GM04503 (cell line): Measurements from ENCODE around the gene VHLL.
"Not testable (repeated sequence)": the region's sequence is repeated elsewhere in the genome, so short reads cannot be mapped to it uniquely, and the experiment has no call there.

Experiments
- DNase-seq: peaks from one replicate; pipeline ENCODE4 v3.0.0-alpha.2; 2012; ENCODE audit warnings: low read depth

VHLL gene

DNA sequence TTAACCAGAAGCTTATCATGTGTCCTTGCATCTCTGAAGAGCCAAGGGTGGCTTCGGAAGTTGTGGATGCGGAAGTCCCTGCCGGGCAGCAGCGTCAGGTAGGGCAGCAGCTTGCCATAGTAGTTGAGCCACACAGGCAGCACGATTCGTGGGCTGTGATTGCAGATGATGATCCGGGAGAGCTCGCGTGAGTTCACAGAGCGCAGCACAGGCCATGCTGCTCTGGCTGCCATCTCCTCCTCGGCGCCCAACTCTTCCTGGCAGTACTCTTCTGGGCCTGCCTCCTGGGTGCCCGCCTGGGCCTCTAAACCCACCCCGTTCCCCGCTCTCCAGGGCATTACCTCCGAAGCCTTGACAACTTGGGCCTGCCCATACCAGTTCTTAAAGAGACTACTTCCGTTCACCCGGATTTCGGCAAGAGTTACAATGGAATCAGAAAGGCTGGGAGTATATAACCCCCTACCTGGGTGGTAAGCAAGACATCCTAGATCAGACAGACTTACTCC is at the start of gene VHLL:
VHLL (minus strand) TSS at position 456 of the 506 bp plus-strand sequence; CDS start at position 338, 118 bp downstream.
- DNase-seq = no peak

DNA sequence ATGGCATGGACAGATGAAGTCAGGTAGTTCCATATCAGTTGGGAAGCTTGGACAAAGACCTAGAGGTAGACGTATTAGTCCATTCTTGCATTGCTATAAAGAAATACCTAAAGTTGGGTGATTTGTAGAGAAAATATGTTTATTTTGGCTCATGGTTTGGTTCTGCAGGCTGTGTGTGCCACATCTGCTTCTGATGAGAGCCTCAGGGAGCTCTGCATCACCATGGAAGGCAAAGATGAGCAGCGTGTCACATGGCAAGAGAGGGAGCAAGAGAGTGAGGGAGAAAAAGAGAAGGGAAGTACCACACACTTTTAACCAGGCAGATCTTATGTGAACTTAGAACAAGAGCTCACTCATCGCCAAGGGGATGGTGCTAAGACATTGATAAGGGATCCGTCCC is 48.2 kb upstream of the VHLL start:
- peak; percentile 55 for DNase-seq

DNA sequence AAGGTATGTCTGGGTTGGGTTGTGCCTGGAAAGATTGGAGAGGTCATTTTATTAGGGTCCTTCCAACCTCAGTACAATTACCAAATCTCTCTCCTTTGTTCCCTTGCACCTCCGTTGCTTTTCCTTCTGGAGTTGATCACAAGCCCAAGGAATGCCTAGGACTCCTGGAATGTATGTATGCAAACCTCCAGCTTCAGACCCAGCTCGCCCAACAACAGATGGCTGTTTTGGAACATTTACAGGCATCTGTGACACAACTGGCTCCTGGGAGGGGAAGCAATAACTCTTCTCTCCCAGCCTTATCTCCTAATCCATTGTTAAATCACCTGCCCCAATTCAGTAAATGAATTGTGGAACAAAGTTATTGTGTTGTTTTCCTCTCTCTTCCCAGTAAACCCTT is 47.5 kb upstream of the VHLL start:
- DNase-seq = peak; percentile 57

DNA sequence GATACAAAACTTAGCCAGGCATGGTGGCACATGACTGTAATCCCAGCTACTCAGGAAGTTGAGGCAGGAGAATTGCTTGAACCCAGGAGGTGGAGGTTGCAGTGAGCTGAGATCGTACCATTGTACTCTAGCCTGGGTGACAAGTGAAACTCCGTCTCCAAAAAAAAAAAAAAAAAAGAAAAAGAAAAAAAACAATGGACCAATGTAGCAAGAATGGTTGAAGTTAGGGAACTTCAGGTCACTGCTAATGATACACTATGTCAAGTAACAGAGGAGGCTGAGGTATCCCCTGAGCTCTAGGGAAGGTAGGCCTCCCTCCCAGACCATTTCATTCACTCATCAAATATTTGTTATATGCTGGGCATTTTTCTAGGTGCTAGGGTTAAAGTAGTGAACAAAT is 46.9 kb upstream of the VHLL start:
- DNase-seq = not testable (repeated sequence)

DNA sequence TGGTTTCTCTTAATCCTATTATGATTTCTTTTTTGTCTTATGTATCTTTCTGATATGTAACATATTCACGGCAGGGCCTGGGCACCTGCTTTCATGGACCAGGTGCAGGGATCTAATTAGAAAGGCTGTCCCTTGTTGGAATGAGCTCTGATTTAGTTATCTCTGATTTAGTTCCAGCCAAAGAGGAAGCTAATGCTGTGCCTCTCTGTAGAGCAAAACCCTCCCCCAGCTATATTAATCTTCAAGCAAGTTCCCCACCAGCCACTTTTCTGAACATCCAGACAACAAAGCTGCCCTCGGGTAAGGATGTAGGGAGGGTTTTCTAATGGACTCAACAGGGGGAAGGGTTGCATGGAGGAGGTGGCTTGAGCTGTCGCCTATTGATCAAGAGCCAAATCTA is 45.3 kb upstream of the VHLL start:
- DNase-seq = no peak

DNA sequence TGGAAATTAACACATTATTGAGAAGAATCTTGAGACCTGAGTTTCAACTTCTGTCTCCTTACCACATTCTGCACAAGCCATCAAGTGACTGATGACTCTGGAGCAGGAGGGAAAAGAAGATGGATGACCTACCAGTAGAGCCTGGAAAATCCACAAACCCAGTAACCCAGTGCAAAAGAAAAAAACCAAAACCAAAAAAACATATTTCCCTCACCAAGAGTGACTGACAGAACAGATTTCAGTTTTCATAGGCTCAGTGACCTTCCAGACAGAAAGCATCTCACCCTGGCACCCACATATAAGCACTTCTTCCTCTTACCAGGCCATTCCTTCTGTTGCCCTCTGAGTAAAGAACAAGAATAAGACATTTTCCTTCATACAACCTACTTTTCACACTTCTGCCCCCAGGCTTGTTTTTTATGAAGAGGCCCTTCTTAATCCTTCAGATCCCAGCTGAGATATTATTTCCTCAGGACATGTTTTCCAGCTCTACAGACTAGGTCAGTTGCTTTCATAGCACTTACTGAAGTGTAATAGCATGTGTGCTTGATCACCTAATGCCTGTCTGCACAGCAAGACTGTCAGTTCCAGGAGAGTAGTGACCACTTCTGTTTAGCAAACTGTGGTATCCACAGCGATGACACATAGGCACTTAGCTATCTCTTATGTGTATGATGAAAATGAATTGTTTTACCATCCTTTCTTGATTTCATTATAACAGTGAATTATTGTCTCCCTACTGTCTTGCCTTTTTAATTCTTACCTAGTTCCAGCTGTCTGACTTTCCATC is 43.3 kb upstream of the VHLL start:
- no peak for DNase-seq

DNA sequence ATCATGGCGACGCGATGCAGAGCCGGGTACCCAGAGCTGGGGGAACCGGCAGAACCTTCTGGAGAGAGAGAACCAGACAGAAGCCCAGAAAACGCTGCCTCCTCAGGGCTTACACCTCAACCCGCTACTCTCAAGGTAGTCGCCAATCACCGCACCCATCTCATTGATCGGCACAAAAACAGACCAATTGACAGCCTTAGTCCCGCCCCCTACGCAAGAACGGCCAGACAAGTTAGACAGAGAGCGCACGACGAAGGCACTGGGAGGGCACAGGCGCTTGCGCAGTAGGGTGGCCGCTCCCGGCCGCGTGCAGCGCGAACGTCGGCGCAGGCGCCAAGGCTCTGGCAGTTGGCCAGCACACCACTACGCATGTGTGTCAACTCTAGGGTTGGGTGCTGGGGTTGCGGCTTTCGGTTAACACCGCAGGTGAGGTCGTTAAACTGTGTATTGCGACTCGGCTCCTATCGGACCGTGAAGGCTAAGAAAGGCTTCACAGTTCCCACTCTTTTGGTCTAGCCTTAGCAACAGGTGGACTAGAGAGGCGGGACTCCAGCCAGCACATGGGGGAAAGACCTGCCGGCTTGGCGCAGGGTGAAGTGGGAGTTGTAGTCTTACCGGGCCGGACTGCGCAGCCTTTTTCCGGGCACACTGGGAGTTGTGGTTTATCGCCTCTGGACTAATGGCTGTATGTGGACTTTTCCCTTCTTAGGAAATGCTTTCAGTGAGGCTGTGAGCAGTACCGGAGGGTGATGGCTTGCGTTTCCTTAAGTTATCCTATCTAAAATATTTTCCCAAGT is 39.3 kb upstream of the VHLL start, which contains the start of the genes CCT3 and TSACC:
CCT3 (minus strand) TSS at position 113 of the 797 bp plus-strand sequence; CDS start at position 5, 108 bp downstream.
TSACC (plus strand) TSS at position 347 of the 797 bp plus-strand sequence. CDS start 1,232 bp downstream, outside the sequence.
- DNase-seq = peak; percentile 99

DNA sequence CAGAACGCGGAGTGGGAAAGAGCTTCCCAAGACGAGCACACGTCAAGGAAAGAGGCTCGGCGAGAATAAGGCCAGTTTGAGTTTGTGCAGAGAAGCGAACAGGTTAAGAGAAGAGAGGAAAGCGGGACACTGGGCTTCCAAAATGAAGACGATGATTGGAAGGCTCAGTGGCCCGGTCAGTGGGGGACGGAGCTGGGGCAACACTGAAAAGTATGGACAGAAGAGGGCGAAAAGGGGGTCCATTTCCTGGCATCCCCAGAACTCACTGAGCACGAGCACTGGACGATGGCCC is 38.7 kb upstream of the VHLL start:
- no peak for DNase-seq

DNA sequence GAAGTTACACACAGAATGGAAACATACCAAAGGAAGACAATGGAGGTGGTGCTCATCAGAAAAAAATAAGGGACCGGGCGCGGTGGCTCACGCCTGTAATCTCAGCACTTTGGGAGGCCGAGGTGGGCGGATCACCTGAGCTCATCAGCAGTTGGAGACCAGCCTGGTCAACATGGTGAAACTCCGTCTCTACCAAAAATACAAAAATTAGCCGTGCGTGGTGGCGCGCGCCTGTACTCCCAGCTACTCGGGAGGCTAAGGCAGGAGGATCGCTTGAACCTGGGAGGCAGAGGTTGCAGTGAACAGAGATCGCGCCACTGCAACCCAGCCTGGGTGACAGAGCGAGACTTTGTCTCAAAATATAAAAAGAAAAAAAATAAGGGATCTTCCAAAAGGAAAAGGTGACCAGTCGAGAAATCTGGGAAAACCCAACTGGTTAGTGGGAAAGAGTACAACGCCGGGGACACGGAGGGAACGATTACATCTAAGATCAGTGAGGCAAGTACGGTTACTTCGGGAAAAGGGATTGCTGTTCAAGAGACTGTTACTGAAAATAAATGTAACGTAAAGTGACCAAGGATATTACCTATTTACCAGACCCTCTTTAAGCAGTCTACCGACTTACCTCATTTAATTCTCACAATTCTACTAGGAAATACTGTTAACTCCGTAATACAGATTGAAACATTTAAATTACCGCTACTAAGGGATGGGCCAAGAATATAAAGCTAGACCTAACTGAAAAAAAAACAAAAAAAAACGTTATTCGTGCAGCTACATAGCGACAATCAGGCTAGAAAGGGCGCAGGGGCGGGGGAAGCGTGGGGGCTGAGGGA is 38.2 kb upstream of the VHLL start:
- DNase-seq = no peak

DNA sequence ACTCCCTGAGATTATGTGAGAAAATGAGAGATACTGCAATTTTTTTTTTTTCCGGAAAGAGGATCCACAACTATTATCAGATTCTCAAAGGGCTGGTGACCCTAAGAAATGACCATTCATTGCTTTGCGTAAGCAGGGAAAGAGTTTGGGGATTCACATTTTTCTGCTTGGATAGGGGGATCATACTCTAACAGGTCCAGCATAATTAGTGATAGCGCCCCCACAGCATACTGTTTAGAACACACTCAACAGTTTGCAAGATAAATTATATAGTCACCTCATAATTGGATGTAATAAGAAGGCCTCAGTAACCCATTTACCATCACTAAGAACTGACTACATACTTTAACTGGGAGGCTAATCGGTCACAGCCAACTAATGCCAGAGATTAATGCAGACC is 37.1 kb upstream of the VHLL start:
- no peak for DNase-seq

DNA sequence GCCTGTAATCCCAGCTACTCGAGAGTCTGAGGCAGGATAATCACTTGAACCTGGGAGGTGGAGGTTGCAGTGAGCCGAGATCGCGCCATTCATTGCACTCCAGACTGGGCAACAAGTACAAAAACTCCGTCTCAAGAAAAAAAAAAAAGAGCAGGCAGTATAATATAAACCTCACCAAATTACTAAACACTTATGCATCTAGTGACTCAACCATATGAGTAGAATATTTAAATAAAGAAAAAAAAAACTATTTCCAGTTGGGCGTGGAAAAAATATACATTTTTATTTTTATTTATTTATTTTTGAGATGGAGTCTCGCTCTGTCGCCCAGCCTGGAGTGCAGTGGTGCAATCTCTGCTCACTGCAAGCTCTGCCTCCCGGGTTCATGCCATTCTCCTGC is 24.1 kb upstream of the VHLL start:
- not testable (repeated sequence) for DNase-seq

DNA sequence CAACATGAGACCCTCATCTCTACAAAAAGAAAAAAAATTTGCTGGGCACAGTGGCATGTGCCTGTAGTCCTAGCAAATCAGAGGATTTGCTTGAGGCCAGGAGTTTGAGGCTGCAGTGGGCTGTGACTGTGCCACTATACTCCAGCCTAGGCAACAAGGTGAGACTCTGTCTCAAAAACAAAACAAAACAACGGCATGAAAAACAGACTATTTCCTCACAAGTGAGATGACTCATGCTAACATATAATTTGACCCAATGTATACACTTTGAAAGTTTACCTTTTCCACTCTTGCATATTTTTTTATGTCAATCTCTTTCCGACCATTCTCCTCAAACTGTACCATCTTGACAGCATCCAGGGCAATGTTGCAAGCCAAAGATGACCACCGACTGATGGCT is 21.5 kb upstream of the VHLL start:
- DNase-seq = no peak

DNA sequence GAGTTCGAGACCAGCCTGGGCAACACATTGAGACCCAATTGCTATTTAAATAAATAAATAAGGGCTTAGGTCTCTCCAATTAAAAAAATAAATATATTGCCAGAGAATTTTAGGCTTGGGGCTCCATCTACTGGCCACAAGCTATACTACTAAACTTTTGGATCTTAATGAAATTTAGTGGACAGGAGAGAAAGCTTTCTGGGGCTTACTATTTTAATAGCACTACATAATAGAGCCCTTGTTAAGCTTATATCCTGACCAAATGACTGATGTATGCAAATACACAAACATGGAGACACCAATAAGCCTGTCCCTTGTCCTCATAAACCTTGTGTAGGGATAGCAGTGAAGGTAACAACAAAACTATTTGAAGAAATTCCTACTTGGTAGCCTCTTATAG is 20.6 kb upstream of the VHLL start:
- no peak for DNase-seq

DNA sequence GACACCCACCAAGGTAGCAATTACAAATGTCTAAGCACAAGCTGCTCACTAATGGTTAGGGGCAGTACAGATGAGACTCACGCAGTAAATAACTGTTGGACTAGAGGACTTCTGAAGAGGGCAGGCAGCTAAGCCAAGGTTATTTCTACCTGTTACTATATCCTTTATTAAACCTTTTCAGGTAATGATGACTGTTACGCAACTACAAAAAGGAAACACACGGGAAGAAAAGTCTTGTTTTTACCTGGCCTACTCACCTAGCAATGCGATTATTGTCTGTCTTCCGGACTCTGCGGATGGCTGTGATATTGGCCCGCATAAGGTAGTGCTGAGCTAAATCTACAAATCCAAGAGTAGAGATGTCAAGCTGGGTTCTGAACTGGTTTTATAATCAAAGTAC is 17.8 kb upstream of the VHLL start:
- no peak for DNase-seq

DNA sequence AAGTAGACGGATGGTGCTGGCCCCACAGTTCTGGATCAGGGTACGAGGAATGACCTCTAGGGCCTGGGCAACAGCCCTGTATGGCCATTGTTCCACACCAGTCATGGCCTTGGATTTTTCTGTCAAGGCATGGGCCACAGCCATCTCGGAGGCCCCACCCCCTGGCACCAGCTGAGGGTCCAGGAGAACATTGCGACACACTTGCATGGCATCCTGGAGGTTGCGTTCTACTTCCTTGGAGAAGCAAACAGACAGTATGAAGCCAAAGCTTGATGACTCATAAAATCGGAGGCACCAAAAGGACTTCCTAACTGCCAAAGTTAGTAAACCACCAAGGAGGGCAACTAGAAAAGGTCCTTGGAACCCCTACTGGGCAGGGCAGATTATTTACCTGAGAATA is 11.9 kb upstream of the VHLL start:
- no peak for DNase-seq

DNA sequence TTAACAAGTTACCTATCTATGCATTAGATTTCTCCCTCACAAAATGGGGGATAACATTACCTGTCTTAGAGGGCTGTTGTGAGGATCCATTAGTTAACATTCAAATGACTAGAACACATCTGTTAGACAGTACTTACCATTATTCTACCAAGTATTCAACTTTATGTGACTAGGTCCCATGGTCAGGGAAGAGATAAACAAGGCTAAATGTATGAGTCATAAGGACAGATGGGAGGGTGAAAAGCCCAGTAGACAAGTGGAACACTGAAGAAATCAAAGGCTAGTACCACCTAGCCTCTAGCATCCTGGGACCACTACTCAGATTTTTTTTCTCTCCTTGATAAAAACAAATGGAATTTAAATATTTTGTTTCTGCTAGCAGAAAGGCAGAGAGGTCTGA is 9.0 kb upstream of the VHLL start:
- DNase-seq = no peak

DNA sequence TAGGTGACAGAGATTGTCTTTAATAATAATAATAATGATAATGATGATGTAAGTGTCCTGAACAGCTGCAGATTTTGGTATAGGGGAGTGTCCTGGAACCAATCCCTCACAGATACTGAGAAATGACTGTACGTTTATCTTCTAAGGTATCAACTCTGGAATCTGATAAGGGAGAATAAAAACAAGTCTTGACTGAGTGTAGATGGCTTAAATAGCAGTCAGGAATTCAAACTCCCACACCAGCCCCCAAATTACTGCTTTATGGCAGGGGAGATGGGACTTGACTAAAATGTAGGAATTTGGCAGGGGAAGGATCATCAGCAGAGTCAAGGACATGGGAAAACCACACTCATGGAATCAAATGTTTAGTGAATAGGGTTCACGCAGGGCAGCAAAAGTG is 6.1 kb upstream of the VHLL start:
- no peak for DNase-seq

DNA sequence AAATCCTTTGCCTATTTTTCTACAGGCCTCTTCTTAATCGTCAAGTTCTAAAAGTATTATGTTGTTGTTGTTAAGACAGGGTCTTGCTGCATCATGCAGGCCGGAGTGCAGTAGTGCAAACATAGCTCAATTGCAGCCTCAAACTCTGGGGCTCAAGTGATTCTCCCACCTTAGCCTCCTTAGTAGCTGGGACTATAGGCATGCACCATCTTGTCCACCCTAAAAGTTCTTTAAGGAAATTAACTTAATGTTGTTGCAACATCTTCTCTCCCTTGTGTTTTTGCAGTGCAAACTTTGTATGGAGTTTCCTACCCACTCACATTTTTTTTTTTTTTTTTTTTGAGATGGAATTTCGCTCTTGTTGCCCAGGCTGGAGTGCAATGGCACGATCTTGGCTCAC is 4.1 kb upstream of the VHLL start:
- no peak for DNase-seq

DNA sequence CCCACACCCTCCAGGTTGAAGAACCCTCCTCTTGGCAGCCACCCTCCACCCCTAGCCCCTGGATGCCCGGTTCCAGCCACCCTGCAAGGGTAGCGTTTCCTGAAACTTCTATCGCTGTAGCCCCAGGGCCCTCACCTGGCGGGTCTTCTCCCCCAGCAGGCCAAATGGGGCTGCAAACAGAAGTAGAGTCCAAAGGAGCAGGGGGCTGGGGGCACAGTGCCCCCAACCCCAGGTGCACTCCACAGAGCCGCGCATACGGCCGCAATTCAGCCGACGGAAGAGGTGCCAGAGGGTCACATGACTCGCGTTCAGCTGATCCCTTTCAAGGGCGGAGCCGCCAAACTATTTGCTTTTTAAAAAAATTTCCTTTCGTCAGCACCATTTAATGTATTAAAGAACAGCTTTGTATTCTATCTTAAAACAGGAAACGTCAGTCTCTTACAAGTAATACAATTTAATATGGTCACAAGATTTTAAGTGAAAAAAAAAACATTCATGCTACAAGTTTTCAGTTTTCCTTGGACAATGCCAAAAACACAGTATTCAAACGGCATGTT is 3.6 kb downstream of the VHLL start, which contains the start of gene GLMP:
GLMP (minus strand) TSS at position 289 of the 557 bp plus-strand sequence; CDS start at position 255, 34 bp downstream.
- no peak for DNase-seq

DNA sequence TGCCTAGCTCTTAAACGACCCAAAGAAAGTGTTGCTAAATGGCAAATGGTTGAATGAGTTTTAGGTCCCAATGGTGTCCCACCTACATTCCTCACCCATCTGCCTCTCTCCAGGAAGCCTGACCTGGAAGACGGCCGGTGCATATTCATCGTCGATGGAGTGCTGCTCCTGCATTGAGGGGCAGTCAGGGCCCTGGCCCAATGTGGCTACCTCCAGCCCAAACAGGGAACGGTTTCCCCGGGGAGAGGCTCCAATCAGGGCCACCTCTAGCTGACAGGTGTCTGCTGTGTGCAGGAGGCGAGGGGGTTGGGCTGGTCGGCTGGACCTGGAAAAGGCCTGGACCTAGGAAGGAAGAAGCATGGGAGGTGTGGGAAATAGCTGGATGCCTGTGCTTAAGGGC is 5.2 kb downstream of the VHLL start:
- no peak for DNase-seq

DNA sequence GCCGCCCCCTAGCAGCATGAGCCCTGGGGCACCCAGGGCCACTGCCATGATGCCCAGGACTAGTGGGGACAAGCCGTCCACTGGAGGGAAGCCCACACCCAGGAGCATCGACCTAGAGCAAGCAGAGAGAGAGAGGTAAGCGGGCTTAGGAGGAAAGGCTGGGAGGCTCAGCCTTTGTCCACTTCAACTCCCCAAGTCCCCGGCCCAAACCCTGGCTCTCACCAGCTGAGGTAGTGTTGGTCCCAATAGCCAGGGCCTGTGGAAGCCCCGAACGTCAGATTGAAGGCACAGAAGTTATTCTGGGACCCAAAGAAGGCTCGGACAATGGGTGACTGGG is 6.0 kb downstream of the VHLL start:
- DNase-seq = no peak
